Eye (tissue), 1 donor: ENCODE results near the gene UCKL1.
A peak's percentile ranks its signal among the peaks of the same experiment; 100 is the strongest.

ENCODE experiments used
- DNase-seq: peaks from one replicate; pipeline ENCODE4 v3.0.0-alpha.2; 2015

The UCKL1 gene

DNA sequence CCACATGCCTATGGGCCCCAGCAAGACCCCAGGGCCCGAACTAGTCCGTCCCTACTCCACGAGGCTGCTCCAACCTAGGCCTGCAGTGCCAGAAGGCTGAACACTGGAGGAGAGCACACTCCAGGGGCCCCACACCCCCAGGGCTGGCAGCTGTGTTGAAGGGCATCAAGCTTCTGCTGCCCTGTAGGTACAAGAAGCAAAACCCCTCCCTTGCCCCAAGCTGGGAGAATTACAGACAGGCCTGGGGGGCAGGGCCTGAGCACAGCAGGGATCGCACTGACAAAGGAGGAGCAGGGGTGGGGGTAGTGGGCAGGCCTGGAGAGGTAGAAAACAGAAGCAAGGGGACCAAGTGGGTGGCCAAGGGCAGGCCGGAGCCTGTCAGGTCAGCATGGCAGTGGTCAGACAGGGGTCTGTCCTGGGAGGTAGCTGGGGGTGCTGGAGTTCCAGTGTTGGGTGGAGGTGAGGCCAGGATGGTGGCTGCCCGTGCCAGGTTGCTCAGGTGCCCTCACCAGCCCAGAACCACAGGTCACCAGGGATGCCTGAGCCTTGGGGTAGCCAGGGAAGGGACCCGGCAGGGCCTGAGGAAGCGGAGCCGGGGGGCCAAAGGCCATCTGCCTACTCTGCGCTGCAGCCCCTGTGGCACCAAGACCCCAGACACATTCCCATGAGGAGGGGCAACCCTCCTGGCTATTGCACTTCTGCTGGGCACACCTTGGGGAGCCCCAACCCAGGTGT lies 2.9 kb upstream of the UCKL1 start:
- no peak for DNase-seq

GRCh38 chr20:63958471-63958870 lies 2.3 kb upstream of the UCKL1 start:
- DNase-seq, result no peak

GRCh38 chr20:63957690-63958441 lies 1.6 kb upstream of the UCKL1 start:
- DNase-seq, result no peak

- peak; percentile 66 for DNase-seq
Measured at GRCh38 chr20:63957004-63957689, 931 bp upstream of the UCKL1 start.

DNA sequence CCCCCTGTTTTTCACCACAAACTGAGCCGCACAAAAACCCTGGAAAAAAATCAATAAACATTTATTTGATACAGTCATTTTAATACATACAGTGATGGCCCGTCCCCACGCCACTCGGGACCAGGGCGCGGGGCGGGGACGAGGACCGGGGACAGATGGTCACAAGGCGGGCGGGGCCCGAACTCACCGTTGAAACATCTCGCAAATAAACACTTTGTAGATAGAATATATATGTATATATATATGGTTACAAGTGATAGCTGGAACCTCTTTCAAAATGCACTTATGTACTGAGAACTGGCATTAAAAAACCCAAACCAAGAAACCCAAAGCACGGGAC lies 418 bp upstream of the UCKL1 start:
- DNase-seq, result no peak

- peak; percentile 51 for DNase-seq
Measured at GRCh38 chr20:63955281-63955826, 862 bp downstream of the UCKL1 start.

- DNase-seq, result no peak
Measured at GRCh38 chr20:63953764-63954429, 2.3 kb downstream of the UCKL1 start.

DNA sequence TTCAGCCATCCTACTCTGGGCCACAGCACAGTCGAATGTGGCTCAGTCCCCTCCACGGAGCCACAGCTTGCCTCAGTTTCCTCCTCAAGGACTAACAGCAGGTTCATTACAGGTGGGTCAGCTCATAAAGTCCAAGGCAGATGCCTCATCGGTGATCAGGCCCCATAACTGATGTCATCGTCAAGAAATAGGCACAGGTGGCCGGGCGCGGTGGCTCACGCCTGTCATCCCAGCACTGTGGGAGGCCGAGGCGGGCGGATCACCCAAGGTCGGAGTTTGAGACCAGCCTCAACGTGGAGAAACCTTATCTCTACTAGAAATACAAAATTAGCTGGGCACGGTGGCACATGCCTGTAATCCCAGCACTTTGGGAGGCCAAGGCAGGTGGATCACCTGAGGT lies 3.4 kb downstream of the UCKL1 start:
- DNase-seq, result no peak

GRCh38 chr20:63952210-63952535 lies 4.0 kb downstream of the UCKL1 start:
- no peak for DNase-seq

DNA sequence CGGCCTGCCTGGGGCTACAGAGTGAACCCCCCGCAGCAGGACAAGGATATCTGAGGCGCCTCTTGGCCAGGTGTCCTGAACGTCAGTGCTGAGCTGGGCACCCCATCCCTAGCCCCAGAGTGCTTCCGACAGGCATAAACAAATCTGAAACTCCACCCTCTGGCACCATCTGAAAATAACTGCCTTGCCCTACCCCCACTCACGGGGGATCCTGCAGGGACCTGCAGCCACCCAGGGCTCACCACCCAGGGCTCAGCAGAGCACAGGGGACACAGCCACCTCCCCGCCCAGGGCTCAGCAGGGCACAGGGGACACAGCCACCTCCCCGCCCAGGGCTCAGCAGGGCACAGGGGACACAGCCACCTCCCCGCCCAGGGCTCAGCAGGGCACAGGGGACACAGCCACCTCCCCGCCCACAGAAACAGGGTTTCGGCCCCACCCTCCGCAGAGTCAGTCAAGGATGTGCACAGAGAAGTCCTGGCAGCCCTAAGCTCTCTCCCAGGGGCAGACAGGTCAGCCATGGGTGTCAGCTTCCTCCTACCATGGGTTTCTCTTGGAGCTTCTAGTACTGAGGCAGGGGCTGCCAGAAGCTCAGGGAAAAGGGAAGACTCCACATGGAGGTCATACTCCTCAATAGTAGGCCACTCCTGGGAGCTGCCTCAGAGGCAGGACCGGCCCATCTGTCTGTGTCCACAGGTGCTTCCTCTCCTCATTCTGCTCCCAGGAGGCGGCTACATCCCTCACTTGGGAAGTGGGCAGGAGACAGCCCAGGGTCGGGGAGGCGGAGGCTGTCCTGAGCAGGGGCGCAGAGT lies 4.6 kb downstream of the UCKL1 start:
- no peak for DNase-seq

- no peak for DNase-seq
Measured at GRCh38 chr20:63950701-63951397, 5.4 kb downstream of the UCKL1 start.

DNA sequence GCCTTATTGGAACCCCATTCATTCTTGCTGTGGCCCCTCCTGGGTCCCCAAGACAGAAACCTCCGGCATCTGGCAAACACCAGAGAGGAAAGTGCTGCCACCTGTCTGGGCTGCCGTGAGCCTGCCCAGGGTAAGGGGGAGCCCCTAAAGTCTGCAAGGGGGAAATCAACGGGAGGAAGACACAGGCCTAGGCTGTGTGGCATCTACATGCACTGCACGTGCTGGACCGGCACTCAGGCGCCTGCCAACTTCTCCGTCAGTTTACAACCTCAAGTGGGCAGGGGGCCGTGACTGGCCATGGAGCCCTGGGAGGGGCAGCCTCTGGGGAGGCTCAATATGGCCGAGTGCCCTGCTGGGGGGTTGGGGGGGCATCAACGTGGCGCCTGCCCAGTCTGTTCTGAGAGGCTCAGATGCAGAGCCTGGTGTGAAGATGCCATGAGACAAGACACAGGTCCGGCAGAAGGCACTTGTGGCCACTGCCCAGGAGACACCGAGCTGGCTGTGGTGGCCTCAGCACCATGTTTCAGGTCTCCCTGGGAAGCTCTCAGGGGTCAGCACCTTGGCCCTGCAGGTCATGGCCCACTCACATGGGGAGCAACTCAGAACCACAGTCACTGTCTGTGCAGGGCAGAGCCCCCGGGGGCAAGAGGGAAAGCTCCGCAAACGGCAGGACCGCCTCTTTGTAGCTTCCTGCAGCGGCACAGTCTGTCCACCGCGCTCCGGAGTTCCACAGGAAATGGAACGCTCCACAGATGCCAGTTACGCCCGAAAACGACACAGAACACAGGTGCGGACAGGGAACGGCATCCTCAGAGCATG lies 8.4 kb downstream of the UCKL1 start:
- DNase-seq, result no peak

GRCh38 chr20:63946986-63947637 lies 9.1 kb downstream of the UCKL1 start:
- no peak for DNase-seq

DNA sequence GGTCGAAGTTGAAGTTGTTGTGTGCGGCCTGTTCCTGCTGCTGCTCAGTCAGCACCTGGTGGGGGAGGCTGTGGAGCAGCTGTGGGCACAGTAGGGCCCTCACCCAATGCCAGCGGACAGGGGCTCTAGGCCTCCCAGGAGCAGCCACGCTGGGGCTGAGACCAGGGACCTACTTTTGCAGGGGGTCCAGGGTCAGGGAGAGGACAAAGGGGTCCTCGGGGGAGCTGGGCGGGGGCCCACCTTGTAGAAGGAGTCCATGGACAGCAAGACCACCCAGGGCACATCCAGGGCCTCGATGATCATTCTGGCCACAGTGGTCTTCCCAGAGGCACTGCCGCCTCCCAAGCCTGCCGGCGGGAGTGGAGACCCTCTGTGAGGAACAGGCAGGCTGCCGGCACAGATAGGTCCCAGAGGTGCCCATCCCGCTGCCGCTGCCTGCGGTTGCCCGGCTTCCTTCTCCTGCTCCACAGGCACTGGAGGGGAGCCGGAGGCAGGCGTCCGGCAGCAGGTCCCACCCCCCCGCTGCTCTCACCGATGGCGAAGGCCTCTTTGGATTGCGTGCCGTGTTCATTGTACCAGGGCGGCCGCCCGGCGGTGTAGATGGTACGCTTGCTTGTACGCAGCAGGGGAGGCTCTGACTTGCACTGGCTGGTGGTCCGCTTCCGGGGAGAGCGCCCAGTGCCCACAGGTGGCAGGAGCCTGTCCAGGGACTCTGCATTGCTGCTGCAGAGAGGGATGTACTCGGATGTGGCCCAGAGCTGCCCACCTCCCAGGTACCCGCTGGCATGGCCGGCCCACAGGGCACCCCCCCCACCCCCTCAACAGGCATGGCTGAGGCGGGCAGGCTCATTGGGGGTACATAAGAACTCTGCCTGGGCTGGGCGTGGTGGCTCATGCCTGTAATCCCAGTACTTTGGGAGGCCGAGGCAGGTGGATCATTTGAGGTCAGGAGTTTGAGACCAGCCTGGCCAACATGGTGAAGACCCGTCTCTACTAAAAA lies 10.0 kb downstream of the UCKL1 start:
- DNase-seq, result no peak

- no peak for DNase-seq
Measured at GRCh38 chr20:63945031-63945658, 11.1 kb downstream of the UCKL1 start.

GRCh38 chr20:63944078-63944941 lies 11.9 kb downstream of the UCKL1 start:
- no peak for DNase-seq

- no peak for DNase-seq
Measured at GRCh38 chr20:63943808-63944077, 12.5 kb downstream of the UCKL1 start.
